Measurements from ENCODE around the gene MC1R. TPM values are rescaled to one million over a fixed set of nuclear protein-coding genes. Genes with fewer than 3 reads are reported as not detected.
"Not testable (repeated sequence)": the region's sequence is repeated elsewhere in the genome, so short reads cannot be mapped to it uniquely, and the experiment has no call there.

The MC1R gene
- total RNA-seq, 1 experiment from 2014 or later = 13.1 TPM

DNA sequence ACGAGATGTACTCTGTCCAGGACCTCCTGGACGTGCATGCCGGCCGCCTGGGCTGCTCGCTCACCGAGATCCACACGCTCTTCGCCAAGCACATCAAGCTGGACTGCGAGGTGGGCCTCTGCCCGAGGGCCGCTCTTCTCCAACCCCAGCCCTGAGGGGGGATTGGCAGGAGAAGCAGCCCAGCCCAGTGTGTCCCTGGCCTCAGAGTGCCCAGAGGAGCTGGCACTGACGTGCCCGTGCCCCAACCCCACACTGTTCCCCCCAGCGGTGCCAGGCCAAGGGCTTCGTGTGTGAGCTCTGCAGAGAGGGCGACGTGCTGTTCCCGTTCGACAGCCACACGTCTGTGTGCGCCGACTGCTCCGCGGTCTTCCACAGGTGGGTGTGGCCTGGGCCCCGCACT lies 45.5 kb downstream of the MC1R start:
- H3K36me3 Mint-ChIP-seq (ENCODE audit: insufficient read depth, unreplicated experiment) = peaks cover 19% of the 10 kb centered on the region
- CTCF ChIA-PET = no interaction called here
- no peak overlapping the region for H3K27ac Mint-ChIP-seq (ENCODE audit: low read depth, unreplicated experiment)
- H3K9me3 Mint-ChIP-seq (ENCODE audit: unreplicated experiment) = no peaks in the 10 kb centered on the region
- H3K4me1 Mint-ChIP-seq (ENCODE audit: insufficient read depth, unreplicated experiment) = no peaks in the 10 kb centered on the region
- POLR2A ChIA-PET = no interaction called here
- no peak for DNase-seq (ENCODE audit: unreplicated experiment)
- BruUV-seq (replicated peaks) = no TSS peak
- intact Hi-C loops (cut with micrococcal nuclease) = no loop called here
- no peaks in the 10 kb centered on the region for H3K27me3 Mint-ChIP-seq (ENCODE audit: insufficient read depth, unreplicated experiment)
- H3K4me3 Mint-ChIP-seq (ENCODE audit: unreplicated experiment) = no peak overlapping the region
- TF ChIP-seq, protein P1, sequence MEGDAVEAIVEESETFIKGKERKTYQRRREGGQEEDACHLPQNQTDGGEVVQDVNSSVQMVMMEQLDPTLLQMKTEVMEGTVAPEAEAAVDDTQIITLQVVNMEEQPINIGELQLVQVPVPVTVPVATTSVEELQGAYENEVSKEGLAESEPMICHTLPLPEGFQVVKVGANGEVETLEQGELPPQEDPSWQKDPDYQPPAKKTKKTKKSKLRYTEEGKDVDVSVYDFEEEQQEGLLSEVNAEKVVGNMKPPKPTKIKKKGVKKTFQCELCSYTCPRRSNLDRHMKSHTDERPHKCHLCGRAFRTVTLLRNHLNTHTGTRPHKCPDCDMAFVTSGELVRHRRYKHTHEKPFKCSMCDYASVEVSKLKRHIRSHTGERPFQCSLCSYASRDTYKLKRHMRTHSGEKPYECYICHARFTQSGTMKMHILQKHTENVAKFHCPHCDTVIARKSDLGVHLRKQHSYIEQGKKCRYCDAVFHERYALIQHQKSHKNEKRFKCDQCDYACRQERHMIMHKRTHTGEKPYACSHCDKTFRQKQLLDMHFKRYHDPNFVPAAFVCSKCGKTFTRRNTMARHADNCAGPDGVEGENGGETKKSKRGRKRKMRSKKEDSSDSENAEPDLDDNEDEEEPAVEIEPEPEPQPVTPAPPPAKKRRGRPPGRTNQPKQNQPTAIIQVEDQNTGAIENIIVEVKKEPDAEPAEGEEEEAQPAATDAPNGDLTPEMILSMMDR (IDR thresholded peaks at IDR 0.05; ENCODE audit: unreplicated experiment) = no peak

DNA sequence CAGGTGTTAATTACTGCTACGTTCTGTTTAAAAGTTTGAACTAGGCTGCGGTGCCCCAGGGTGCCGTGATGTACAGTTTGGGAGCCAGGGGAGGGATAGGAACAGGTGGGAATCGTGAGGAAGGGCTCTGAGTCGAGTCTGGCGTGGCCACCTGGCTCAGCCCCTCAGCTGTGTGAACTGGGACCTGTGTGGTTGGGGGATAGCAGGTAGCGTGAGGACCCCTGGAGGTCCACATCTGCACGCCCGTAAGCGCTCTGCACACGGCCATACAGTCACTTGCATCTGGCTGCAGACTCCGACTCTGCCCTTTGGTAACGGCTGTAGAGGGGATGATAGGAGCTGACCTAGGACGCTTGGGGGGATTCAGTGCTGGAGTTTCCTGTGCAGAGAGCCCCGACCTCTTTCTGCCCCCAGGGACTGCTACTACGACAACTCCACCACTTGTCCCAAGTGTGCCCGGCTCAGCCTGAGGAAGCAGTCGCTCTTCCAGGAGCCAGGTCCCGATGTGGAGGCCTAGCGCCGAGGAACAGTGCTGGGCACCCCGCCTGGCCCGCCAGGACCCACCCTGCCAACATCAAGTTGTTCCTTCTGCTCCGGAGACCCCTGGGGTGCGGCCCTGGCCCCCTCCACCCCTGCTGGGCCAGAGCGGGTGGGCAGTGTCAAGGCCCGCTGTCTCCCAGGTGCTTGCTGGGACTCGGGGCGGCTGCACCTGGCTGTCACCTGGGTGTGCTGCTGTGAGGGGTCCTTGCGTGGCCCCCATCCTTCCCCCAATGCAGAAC lies 47.0 kb downstream of the MC1R start:
- intact Hi-C loops (cut with micrococcal nuclease) = no loop called here
- POLR2A ChIA-PET = interaction anchor here (0.6 to 1.0 kb wide), 2 partner anchors 12 to 48 kb away, joined by 3 read pairs; no protein-coding TSS in a partner anchor
- no peak overlapping the region for H3K27ac Mint-ChIP-seq (ENCODE audit: low read depth, unreplicated experiment)
- CTCF ChIA-PET = interaction anchor here (0.6 kb wide), 1 partner anchor 17 kb away, joined by 3 read pairs; no protein-coding TSS in a partner anchor
- no peak overlapping the region for H3K4me3 Mint-ChIP-seq (ENCODE audit: unreplicated experiment)
- H3K36me3 Mint-ChIP-seq (ENCODE audit: insufficient read depth, unreplicated experiment) = peaks cover 14% of the 10 kb centered on the region
- TF ChIP-seq, protein P1 (IDR thresholded peaks at IDR 0.05; ENCODE audit: unreplicated experiment) = no peak
- no peaks in the 10 kb centered on the region for H3K4me1 Mint-ChIP-seq (ENCODE audit: insufficient read depth, unreplicated experiment)
- no peaks in the 10 kb centered on the region for H3K27me3 Mint-ChIP-seq (ENCODE audit: insufficient read depth, unreplicated experiment)
- BruUV-seq (replicated peaks) = no TSS peak
- DNase-seq (ENCODE audit: unreplicated experiment) = no peak
- H3K9me3 Mint-ChIP-seq (ENCODE audit: unreplicated experiment) = no peaks in the 10 kb centered on the region

DNA sequence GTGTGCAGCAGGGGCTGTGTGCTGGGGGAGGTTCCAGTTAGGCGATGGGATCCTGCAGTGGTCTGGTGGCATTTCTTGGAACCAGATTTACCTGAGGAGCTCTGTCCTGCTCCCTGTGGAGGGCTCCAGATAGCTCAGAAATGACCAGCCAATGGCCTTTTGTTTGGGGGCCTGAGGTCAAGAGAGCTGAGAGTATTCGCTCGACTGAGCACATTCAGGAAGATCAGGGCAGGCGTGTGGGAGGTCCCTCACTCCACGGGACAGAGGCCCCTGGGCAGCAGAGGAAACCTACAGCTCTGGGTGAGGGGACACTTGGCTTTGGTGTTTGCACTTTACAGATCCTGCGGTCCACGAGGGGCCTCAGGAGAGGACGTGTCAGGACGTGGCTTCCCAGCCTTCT lies 48.1 kb downstream of the MC1R start:
- ChIA-PET CTCF (no interaction called here), POLR2A (no interaction called here)
- no peak overlapping the region for H3K27ac Mint-ChIP-seq (ENCODE audit: low read depth, unreplicated experiment)
- no peak overlapping the region for H3K4me3 Mint-ChIP-seq (ENCODE audit: unreplicated experiment)
- DNase-seq (ENCODE audit: unreplicated experiment) = no peak
- intact Hi-C loops (cut with micrococcal nuclease) = no loop called here
- H3K27me3 Mint-ChIP-seq (ENCODE audit: insufficient read depth, unreplicated experiment) = no peaks in the 10 kb centered on the region
- TF ChIP-seq, protein P1 (IDR thresholded peaks at IDR 0.05; ENCODE audit: unreplicated experiment) = no peak
- peaks cover 10% of the 10 kb centered on the region for H3K36me3 Mint-ChIP-seq (ENCODE audit: insufficient read depth, unreplicated experiment)
- no TSS peak for BruUV-seq (replicated peaks)
- H3K9me3 Mint-ChIP-seq (ENCODE audit: unreplicated experiment) = no peaks in the 10 kb centered on the region
- H3K4me1 Mint-ChIP-seq (ENCODE audit: insufficient read depth, unreplicated experiment) = no peaks in the 10 kb centered on the region

DNA sequence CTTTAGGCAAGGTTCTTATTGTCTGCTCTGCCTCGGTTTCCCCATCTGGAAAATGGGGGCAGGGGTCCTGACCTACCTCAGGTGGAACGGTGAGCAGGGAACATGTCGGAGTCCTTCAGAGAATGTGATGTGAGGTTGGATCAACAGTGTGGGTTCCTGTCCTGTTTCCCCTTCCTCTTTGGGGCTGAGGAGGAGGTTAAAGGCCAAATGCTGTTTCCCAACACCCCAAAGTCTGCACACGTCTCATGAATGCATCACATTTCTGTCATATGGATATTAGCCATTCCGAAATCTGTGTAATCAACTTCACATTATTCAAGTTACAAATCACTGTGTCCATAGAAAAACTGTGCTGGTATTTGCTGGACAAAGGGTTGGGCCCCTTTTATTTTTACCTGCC lies 48.8 kb downstream of the MC1R start:
- H3K27me3 Mint-ChIP-seq (ENCODE audit: insufficient read depth, unreplicated experiment); H3K9me3 Mint-ChIP-seq (ENCODE audit: unreplicated experiment); H3K4me1 Mint-ChIP-seq (ENCODE audit: insufficient read depth, unreplicated experiment); H3K4me3 Mint-ChIP-seq (ENCODE audit: unreplicated experiment); H3K27ac Mint-ChIP-seq (ENCODE audit: low read depth, unreplicated experiment); POLR2A ChIA-PET; DNase-seq (ENCODE audit: unreplicated experiment); CTCF ChIA-PET; intact Hi-C loops (cut with micrococcal nuclease): not testable (repeated sequence)
- TSS peak; percentile 27 for BruUV-seq (replicated peaks)
- peaks cover 17% of the 10 kb centered on the region for H3K36me3 Mint-ChIP-seq (ENCODE audit: insufficient read depth, unreplicated experiment)

DNA sequence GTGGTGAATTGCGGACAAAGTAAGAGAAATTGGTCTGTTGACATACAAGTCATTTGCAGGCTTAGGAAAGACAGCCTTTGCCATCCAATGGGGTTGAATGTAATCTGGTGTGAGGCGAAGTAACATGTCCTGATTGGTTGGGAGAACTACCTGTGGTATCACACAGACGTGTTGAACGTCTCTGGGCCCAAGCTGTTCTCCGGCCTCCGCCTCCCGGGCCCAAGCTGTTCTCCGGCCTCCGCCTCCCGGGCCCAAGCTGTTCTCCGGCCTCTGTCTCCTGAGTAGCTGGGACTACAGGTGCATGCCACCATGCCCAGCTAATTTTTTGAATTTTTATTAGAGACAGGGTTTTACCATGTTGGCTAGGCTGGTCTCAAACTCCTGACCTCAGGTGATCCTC lies 49.4 kb downstream of the MC1R start:
- intact Hi-C loops (cut with micrococcal nuclease); DNase-seq (ENCODE audit: unreplicated experiment); H3K27ac Mint-ChIP-seq (ENCODE audit: low read depth, unreplicated experiment); BruUV-seq (replicated peaks); H3K9me3 Mint-ChIP-seq (ENCODE audit: unreplicated experiment); H3K4me3 Mint-ChIP-seq (ENCODE audit: unreplicated experiment); H3K4me1 Mint-ChIP-seq (ENCODE audit: insufficient read depth, unreplicated experiment); H3K27me3 Mint-ChIP-seq (ENCODE audit: insufficient read depth, unreplicated experiment); POLR2A ChIA-PET: not testable (repeated sequence)
- CTCF ChIA-PET = interaction anchor here (0.6 kb wide), 1 partner anchor 15 kb away, joined by 4 read pairs; no protein-coding TSS in a partner anchor
- peaks cover 23% of the 10 kb centered on the region for H3K36me3 Mint-ChIP-seq (ENCODE audit: insufficient read depth, unreplicated experiment)

Measured in MCF 10A (cell line).